ENCODE data around the gene TSPAN31. TPM values are rescaled to one million over a fixed set of nuclear protein-coding genes. Genes with fewer than 3 reads are reported as not detected.

The TSPAN31 gene
- total and polyA plus RNA-seq, 8 donors = 10.1 to 46.8 (median 19.4) TPM

- WGBS, 5 donors = 88 to 96% (median 92%) methylated on average over 3 of the region's 3 CpGs
- H3K36me3 ChIP-seq = peaks cover 18 to 72% (median 68%) of the 10 kb centered on the region in 4 donors
Measured at GRCh38 chr12:57698414-57698813, 46.4 kb upstream of the TSPAN31 start.

GRCh38 chr12:57700317-57700716 lies 44.5 kb upstream of the TSPAN31 start:
- peaks cover 0 to 15% (median 5%) of the 10 kb centered on the region in 4 donors for H3K9me3 ChIP-seq
- H3K4me1 ChIP-seq = peaks cover 0 to 7% (median 3%) of the 10 kb centered on the region in 4 donors
- TF ChIP-seq EP300 (IDR thresholded peaks at IDR 0.05) (no peak), CTCF (IDR thresholded peaks at IDR 0.05) (no peak), POLR2A (IDR thresholded peaks at IDR 0.05) (no peak), POLR2AphosphoS5 (IDR thresholded peaks at IDR 0.05) (no peak)
- DNase-seq = no peak
- H3K36me3 ChIP-seq = peaks cover 18 to 90% (median 83%) of the 10 kb centered on the region in 4 donors
- H3K27me3 ChIP-seq = no peaks in the 10 kb centered on the region
- 90 to 98% (median 97%) methylated on average over 2 of the region's 2 CpGs for WGBS, 5 donors
- no peak overlapping the region for H3K4me3 ChIP-seq
- H3K27ac ChIP-seq = no peak overlapping the region
- intact Hi-C loops (cut with DNase I; ENCODE audit: low total_unique reads) = no loop called here

More at GRCh38 chr12:57698414-57698813, 46.4 kb upstream of the TSPAN31 start:
- H3K9me3 ChIP-seq = peaks cover 0 to 5% (median under 1%) of the 10 kb centered on the region in 4 donors
- H3K4me3 ChIP-seq = no peak overlapping the region
- H3K27me3 ChIP-seq = no peaks in the 10 kb centered on the region
- peaks cover 7 to 18% (median 14%) of the 10 kb centered on the region in 4 donors for H3K4me1 ChIP-seq
- H3K27ac ChIP-seq = no peak overlapping the region
- TF ChIP-seq POLR2A (IDR thresholded peaks at IDR 0.05) = no peak
- TF ChIP-seq EP300 (IDR thresholded peaks at IDR 0.05) = no peak
- TF ChIP-seq CTCF (IDR thresholded peaks at IDR 0.05) = no peak
- TF ChIP-seq POLR2AphosphoS5 (IDR thresholded peaks at IDR 0.05) = no peak
- intact Hi-C loops (cut with DNase I; ENCODE audit: low total_unique reads) = no loop called here
- no peak for DNase-seq

GRCh38 chr12:57707250-57707649 lies 37.6 kb upstream of the TSPAN31 start:
- intact Hi-C loops (cut with DNase I; ENCODE audit: low total_unique reads) = no loop called here
- no peak for DNase-seq
- WGBS, 5 donors = 82 to 99% (median 93%) methylated on average over 3 of the region's 3 CpGs
- Histone ChIP-seq H3K4me3 (no peak overlapping the region), H3K36me3 (peaks cover 0 to 85% (median 75%) of the 10 kb centered on the region in 4 donors), H3K27me3 (no peaks in the 10 kb centered on the region), H3K4me1 (no peaks in the 10 kb centered on the region), H3K9me3 (peaks cover 0 to 15% (median 5%) of the 10 kb centered on the region in 4 donors), H3K27ac (no peak overlapping the region)
- no peak for TF ChIP-seq EP300 (IDR thresholded peaks at IDR 0.05)
- no peak for TF ChIP-seq POLR2A (IDR thresholded peaks at IDR 0.05)
- no peak for TF ChIP-seq CTCF (IDR thresholded peaks at IDR 0.05)
- no peak for TF ChIP-seq POLR2AphosphoS5 (IDR thresholded peaks at IDR 0.05)

GRCh38 chr12:57708296-57708695 lies 36.5 kb upstream of the TSPAN31 start:
- no peak for DNase-seq
- Histone ChIP-seq H3K36me3 (peaks cover 0 to 85% (median 74%) of the 10 kb centered on the region in 4 donors), H3K4me3 (no peak overlapping the region), H3K9me3 (peaks cover 0 to 11% (median 4%) of the 10 kb centered on the region in 4 donors), H3K4me1 (no peaks in the 10 kb centered on the region), H3K27me3 (no peaks in the 10 kb centered on the region), H3K27ac (no peak overlapping the region)
- TF ChIP-seq POLR2A (IDR thresholded peaks at IDR 0.05) = no peak
- TF ChIP-seq POLR2AphosphoS5 (IDR thresholded peaks at IDR 0.05) = no peak
- TF ChIP-seq CTCF (IDR thresholded peaks at IDR 0.05) = no peak
- TF ChIP-seq EP300 (IDR thresholded peaks at IDR 0.05) = no peak
- intact Hi-C loops (cut with DNase I; ENCODE audit: low total_unique reads) = no loop called here
- WGBS, 5 donors = 84 to 95% (median 86%) methylated on average over 2 of the region's 2 CpGs

All from stomach (tissue), 9 donors.